WI38 (cell line): ENCODE measurements around the gene SNAI3.

ENCODE experiments used
- H3K4me3 ChIP-seq: 2 replicates; pipeline ENCODE4 v1.5.1; 2011; ENCODE audit warnings: low read depth, mild to moderate bottlenecking, control low read depth, low read length
- CTCF ChIP-seq: IDR thresholded peaks from 2 replicates; pipeline ENCODE4 v1.5.1; 2012; ENCODE audit warnings: low read depth, mild to moderate bottlenecking, control low read depth, low read length

The SNAI3 gene

GRCh38 chr16:88702371-88703210 lies 16.3 kb upstream of the SNAI3 start:
- TF ChIP-seq CTCF, result no peak
- H3K4me3 ChIP-seq, result no peak overlapping the region

GRCh38 chr16:88701581-88702370 lies 15.5 kb upstream of the SNAI3 start:
- H3K4me3 ChIP-seq, result no peak overlapping the region

GRCh38 chr16:88700636-88701482 lies 14.6 kb upstream of the SNAI3 start:
- no peak overlapping the region for H3K4me3 ChIP-seq
- TF ChIP-seq CTCF, result no peak

More at GRCh38 chr16:88701581-88702370, 15.5 kb upstream of the SNAI3 start:
- TF ChIP-seq CTCF, result no peak

GRCh38 chr16:88700322-88700635 lies 14.0 kb upstream of the SNAI3 start:
- TF ChIP-seq CTCF, result no peak
- no peak overlapping the region for H3K4me3 ChIP-seq

- TF ChIP-seq CTCF, result no peak
These were observed 12.9 kb upstream of the SNAI3 start for GRCh38 chr16:88699180-88699579.

GRCh38 chr16:88698646-88699045 lies 12.3 kb upstream of the SNAI3 start:
- no peak overlapping the region for H3K4me3 ChIP-seq
- TF ChIP-seq CTCF, result no peak

More at GRCh38 chr16:88699180-88699579, 12.9 kb upstream of the SNAI3 start:
- no peak overlapping the region for H3K4me3 ChIP-seq
